ENCODE results near the gene OR7G1.

OR7G1 gene, protein sequence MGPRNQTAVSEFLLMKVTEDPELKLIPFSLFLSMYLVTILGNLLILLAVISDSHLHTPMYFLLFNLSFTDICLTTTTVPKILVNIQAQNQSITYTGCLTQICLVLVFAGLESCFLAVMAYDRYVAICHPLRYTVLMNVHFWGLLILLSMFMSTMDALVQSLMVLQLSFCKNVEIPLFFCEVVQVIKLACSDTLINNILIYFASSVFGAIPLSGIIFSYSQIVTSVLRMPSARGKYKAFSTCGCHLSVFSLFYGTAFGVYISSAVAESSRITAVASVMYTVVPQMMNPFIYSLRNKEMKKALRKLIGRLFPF

DNA sequence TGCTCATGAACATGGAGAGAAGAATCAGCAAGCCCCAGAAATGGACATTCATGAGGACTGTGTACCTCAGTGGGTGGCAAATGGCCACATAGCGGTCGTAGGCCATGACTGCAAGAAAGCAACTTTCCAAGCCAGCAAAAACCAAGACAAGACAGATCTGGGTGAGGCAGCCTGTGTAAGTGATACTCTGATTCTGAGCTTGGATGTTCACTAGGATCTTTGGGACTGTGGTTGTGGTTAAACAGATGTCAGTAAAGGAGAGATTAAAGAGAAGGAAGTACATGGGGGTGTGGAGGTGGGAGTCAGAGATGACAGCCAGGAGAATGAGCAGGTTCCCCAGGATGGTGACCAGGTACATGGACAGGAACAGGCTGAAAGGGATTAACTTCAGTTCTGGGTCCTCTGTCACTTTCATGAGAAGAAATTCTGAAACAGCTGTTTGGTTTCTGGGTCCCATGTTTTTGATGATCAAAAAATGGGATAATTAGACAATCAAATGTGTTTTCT, at the start of gene OR7G1:
TSS of gene OR7G1 (minus strand) at position 457 of the 507 bp plus-strand sequence. CDS start at position 457, 0 bp downstream.
- DNase-seq (ENCODE audit: low spot score), result no peak

DNA sequence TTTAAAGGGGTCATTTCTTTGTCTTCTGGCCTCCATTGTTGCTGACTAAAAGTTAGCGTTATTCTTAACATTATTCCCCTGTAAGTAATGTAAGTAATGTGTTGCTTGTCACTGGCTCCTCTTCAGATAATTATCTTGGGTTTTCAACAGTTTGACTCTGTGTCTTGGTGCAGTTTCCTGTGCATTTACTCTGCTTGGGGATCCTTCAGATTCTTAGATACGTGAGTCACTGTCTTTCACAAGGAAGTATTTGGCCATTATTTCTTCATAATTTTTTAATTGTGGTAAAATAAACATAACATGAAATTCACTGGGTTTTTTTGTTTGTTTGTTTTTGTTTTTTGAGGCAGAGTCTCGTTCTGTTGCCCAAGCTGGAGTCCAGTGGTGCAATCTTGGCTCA, 49.7 kb upstream of the OR7G1 start:
- DNase-seq (ENCODE audit: low spot score), result no peak

DNA sequence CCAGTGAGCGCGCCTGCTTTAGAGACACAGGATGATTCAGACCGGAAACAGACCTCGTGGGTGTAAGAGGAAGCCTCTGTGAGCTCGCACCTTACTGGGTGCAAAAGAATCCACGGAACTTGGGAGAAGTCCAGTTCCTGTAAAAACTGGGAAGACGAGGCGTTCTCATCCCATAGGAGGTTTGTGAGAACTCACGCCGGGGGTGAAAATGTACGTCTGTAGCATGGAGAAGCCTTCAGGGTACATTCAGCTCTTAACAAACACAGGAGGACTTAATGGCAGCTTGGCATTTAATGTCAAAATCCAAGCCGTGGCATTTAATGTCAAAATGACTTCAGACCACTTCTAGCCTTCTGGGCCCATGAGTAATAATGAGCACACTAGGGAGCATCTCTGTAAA, 45.9 kb upstream of the OR7G1 start:
- DNase-seq (ENCODE audit: low spot score), result no peak

DNA sequence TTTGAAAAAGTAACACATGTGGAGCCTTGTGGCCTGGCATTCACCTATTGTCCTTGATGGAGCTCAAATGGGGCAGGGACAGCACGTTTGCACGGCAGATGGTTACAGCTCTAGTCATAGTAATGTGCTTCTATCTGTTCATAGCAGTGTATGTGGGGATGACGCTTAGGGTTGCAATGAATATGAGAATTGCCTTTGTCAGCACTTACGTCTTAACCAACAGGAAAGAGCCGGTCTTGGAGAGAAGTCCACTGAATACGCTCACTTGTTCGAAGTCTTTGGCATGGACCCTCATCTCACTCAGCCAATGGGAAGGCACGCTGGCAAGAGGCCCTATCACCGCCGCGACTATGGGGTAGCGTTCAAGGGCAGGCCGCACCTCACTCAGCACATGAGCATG, 44.3 kb upstream of the OR7G1 start:
- no peak for DNase-seq (ENCODE audit: low spot score)

DNA sequence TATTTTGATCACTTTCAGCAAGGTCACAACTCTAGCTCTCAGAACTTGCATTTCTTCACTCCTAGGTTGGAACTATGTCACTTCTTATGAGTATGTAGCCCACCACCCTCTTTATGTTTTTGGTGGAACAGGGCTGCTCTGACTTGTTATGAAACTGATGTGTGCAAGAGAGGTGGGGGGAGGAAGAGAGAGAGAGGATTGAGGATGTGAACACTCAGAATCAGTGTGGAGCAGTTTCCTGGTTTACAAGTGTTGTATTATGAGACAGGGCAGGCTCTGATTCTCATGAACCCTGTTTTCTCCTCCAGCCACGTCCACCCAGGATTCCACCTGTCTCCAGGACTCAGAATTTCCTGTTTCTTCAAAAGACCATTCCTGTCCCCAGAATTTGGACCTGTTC, 40.7 kb upstream of the OR7G1 start:
- no peak for DNase-seq (ENCODE audit: low spot score)

DNA sequence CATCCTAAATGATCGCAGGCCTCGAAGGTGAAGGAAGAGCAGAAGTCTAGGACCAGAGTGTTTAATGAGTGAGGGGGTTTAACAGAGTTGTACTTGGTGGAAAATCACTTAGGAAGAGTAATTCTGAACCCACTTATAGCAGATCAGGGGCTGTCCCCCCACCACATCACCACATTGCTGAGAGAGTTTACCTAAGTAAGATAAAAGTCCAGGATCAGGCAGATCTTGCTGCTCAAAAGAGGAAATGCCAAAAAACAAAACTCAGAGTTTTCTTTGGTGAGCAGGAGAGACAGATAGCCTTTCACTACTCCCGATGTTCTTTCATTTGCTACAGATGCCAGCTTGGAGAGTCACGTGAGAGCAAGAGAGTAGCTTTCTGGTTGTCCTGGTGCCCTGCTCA, 40.0 kb upstream of the OR7G1 start:
- no peak for DNase-seq (ENCODE audit: low spot score)

DNA sequence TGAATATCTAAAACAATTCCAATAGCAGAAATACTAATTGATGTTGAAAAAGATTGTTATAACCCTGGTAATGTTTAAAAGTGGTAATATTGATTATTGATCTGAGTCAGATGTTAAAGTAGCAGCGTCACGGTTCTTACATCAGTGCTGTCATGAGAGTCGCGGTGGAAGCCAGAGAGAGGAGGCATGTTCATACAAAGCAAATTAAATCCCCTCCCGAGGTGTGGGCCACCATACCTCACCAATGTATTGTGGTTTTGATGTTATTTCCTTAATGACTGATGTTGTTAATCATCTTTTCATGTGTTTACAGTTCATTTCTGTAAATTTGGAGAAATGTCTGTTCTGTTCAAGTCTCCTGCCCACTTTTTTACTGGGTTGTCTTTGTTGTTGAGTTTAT, 35.8 kb upstream of the OR7G1 start:
- DNase-seq (ENCODE audit: low spot score), result no peak

DNA sequence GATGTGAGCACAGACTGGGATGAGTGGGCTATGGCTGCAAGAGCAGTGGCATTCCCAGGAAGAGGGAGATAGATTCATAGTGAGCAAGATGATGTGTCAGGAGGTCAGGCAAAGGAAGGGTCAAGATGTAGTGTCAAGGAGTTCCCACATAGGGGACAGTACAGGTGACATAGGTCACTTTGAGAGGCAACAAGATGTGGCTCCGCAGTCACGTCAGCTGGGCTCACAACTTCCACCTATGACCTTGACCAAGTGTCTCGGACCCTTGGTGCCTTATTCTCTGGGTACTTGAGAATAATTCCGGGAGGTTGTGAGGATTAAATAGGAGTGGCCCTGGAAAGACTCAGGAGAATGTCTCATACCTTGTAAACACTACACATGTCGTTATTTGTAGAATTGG, 35.1 kb upstream of the OR7G1 start:
- DNase-seq (ENCODE audit: low spot score), result no peak

DNA sequence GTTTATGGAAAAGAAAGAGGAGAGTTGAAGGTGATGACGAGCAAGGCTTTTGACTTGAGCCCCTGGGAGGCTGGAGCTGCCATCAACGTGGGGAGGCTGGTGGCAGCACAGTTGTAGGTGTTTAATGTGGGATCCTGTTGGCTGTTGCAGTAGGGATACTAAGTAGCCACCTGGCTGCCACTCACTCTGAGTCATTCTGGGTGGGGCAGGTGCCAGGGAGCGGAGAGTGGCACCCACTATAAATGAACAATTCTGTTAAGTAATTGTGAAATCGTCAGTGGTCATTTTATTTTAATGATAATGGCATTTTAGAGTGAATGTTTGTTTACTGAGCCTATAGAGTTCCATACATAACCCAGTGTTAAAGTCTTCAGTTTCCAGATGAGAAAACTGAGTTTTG, 34.4 kb upstream of the OR7G1 start:
- DNase-seq (ENCODE audit: low spot score), result no peak

DNA sequence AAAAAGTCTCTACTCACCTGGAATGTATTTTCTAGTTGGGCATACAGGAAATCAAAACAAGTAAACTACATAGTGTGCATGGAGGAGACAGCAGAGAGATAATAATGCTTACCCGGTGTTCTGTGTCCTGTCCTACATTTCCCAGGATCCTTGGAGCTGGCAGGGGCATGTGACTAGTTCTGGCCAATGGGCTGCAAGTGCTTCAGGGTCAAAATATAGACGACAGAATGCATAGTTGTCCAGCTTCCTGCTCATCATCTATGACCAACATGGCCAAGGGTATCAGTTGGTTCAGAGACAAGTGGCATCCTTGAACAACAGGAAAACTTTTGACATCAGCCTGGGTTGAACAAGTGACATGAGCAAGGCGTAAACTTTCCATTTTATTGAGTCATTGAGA, 33.1 kb upstream of the OR7G1 start:
- DNase-seq (ENCODE audit: low spot score), result no peak

DNA sequence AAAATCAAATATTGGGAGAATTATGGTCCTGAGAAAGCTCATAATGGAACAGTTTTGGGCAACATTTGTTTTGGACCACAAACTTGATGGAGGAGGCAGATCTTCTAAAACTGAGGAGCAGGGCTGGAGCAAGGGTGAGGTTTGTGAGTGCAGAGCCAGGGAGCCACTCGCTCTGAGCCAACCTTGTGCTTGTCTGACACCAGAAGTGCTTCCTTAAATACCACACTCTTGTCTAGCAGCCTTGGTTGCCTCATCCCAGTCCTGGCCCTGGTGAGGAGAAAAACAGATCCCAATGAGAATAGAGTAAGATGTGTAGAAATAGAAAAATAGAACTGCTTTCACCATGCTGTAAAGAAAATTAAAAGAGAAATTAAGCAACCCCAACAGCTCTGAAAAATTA, 31.3 kb upstream of the OR7G1 start:
- no peak for DNase-seq (ENCODE audit: low spot score)

DNA sequence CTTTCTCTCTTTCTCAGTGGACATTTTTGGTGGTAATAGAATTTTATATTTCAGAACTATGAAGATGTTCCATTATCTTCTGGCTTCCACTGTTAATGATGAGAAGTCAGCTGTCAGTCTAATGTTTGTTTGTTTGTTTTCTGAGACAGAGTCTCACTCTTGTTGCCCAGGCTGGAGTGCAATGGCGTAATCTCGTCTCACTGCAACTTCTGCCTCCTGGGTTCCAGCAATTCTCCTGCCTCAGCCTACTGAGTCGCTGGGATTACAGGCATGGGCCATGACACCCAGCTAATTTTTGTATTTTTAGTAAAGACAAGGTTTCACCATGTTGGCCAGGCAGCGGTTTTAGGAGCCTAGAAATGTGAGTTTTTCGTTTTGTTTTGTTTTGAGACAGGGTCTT, 29.4 kb upstream of the OR7G1 start:
- no peak for DNase-seq (ENCODE audit: low spot score)

DNA sequence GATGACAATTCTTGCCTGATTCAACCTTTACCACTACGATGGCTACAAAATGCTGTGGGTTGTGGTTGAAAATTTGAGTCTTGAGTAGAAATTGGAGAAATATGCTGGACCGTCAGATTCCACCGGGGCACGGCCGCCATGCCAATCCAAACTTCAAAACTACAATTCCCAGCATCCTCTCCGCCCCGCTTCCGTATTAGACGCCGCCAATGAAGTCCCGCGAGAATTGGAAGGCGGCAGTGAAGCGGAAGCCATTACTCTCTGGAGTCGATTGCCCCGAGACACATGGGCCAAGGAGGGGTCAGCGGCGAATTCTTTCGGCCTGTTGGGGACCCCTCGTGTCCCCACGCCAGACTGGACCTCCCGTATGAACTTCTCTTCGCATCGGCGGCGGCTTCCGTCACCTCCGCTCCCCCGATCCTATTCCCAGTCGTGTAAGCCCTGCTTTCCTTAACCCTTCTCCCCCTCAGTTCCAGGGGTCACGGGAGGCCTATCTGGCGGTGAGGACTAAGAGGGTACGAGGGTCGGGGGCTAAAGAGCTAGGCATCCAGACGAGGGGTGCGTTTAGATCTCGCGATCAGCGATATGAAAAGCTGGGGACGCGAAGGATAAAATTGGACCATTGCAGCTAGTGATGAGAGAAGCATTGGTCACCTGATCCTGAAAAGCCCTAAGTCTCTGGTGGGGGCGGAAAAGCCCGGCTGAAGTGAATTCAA, 24.8 kb upstream of the OR7G1 start, which contains the start of gene ZNF317:
TSS of gene ZNF317 (plus strand) at position 239 of the 716 bp plus-strand sequence. CDS start 15,620 bp downstream, outside the sequence.
- peak; percentile 90 for DNase-seq (ENCODE audit: low spot score)

DNA sequence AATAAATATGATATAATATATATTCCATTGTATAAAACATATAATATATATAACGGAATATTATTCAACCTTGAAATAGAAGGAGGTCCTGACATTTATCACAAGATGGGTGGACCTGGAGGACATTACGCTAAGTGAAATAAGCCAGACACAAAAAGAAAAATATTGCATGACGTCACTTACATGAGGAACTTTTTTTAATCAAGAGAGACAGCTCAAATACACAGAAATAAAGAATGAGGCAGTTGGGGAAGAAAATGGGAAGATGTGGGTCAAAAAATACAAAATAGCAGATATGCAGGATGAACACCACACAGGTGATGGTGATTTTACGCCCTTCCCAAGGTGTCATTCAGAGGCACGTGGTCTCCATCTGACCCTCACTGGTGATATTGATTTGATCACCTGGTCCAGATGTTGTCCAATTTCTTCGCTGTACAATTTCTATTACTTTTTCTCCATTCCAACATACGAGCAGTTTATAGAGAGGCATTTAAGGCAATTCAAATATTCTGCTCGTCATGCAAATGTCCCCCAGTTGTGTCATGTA, 24.1 kb upstream of the OR7G1 start:
- DNase-seq (ENCODE audit: low spot score), result no peak

DNA sequence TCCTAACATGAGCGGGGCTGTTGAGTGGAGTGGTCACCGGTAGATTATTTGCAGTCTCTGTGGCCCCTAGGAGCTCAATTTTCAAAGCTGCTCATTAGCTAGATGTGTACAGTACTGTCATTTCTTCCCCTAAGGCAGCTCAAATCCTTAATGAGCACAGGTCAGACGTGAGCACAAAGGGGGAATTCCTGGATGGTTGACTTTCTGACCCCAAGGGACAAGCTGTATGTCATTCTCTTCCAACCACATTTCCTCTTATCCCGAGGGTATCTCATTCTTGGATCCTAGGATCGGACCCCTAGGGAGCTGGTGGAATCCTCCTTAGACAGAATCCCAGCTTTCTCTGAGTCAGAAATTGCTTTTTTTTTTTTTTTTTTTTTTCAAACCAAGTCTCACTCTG, 16.9 kb upstream of the OR7G1 start:
- DNase-seq (ENCODE audit: low spot score), result no peak

DNA sequence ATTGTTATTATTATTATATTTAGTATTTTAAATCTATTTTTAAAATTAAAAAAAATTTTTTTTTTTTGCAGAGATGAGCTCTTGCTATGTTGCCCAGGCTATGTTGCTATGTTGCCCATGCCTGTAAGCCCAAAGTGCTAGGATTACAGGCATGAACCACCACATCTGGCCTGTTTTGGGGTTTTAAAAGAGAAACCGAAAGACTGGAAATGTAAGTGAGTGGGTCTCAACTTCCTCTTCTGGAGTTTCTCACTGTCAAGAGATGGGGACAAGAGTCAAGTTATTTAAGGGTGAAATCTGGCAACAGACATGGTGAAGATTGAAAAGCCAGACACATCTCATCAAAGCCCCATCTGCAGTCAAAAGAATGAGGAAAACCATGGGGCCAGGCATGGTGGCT, 15.4 kb upstream of the OR7G1 start:
- DNase-seq (ENCODE audit: low spot score), result no peak

DNA sequence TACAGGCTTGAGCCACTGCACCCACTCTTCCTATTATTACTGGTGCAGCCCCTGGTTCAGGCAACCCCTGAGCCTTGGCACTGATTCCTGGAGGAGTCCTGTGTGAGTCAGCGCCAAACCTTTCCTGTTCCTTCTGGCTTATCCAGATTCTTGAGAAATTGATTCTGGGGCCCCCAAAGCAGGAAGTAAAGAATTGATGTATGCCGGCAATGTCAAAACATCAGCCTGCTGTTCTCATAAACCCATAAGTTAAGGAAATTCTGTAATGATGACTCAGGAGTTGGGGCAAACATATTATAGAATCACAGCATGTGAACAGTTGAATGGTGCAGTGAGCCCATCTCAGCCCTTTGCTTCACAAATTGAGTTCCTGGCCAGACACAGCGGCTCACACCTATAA, 12.6 kb upstream of the OR7G1 start:
- DNase-seq (ENCODE audit: low spot score), result no peak

DNA sequence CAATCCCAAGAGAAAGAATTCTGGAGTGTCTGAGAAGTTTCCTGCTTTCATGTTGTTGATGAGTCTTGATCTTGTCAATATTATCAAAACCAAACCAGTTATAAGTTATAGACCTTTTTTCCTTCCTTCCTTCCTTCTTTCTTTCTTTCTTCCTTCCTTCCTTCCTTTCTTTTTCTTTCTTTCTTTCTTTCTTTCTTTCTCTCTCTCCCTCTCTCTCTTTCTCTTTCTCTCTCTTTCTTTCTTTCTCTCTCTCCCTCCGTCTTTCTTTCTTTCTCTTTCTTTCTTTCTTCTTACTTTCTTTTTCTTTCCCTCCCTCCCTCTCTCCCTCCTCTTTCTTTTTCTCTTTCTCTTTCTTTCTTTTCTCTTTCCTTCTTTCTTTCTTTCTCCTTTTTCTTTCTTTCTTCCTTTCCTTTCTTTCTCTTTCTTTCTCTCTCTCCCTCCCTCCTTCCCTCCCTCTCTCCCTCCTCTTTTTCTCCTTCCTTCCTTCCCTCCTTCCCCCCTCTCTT, 11.4 kb upstream of the OR7G1 start, which contains the start of gene OR7G3:
TSS of gene OR7G3 (minus strand) at position 51 of the 506 bp plus-strand sequence. CDS start at position 51, 0 bp downstream.
- no peak for DNase-seq (ENCODE audit: low spot score)

DNA sequence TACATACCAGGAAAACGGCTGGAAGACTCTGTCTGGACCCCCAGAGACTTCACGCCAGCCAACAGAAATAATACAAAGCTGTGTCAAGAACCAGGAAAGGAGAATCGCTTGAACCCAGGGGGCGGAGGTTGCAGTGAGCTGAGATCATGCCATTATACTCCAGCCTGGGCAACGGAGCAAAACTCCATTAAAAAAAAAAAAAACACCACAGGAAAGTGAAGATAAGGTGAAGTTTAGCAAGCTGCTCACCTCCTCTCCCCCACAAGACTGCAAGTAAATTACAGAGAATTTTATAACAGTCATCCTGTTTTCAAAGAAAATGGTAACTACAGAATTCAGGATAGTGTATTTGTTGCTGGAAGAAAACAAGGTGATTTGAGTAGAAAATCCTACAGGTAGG, 984 bp upstream of the OR7G1 start:
- no peak for DNase-seq (ENCODE audit: low spot score)

DNA sequence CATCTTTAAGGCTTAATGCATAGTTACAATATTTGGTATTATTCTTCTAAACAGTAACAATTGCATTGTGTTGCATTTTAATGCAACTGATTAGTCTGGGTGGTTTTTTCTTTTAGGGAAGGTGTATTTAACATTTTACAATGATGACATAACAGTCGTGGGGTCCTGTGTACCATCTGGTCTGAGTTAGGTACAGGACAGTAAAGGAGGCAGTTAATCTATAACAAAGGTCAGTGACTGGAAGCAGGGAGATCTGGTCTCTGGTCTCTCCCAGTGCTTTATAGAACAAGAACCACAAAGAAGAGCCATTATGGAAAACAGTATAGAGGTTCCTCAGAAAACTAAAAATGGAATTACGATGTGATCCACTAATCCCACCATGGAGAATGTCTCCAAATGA, 5.6 kb downstream of the OR7G1 start:
- no peak for DNase-seq (ENCODE audit: low spot score)

DNA sequence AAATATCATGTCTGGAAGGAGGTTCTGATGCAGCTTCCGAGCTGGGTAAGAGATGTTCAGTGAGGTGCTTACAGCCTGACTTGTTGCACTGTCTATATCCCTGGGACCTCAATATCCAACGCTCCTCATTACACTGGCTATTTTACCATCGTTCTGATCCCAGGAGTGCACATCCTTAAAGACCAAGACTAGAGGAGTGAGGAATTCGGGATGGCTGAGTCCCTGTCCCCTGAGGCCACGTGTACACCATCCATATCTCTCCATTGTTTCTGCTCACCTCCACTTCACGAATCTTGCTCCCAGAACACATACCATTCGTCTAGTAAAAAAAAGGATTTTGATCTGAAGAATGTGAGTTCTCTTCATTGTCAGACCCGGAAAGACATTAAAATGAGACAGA, 8.2 kb downstream of the OR7G1 start, which contains the start of gene OR7G2:
TSS of gene OR7G2 (minus strand) at position 101 of the 400 bp plus-strand sequence. CDS start 4,232 bp downstream, outside the sequence.
- no peak for DNase-seq (ENCODE audit: low spot score)

DNA sequence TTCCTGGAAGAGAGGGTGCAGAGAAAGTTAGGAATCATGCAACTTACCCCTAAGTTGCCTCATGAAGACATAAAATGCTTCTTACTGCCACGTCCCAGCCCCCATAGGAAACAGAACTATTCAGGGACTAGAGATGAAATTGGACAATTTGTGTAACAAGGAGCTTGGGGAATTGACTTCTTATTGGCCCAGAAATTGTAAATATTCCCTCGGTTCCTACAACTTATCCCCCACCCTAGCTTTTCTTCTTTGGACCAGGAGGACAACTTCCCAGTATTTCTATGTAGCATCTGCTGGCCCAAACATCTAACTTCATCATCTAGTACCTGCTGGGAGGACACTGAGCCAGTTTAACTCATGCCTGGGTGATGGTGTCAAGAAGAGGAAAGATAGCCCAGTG, 28.8 kb downstream of the OR7G1 start, which contains the start of gene OR1M1:
TSS of gene OR1M1 (plus strand) at position 301 of the 400 bp plus-strand sequence. CDS start 6,184 bp downstream, outside the sequence.
- no peak for DNase-seq (ENCODE audit: low spot score)

DNA sequence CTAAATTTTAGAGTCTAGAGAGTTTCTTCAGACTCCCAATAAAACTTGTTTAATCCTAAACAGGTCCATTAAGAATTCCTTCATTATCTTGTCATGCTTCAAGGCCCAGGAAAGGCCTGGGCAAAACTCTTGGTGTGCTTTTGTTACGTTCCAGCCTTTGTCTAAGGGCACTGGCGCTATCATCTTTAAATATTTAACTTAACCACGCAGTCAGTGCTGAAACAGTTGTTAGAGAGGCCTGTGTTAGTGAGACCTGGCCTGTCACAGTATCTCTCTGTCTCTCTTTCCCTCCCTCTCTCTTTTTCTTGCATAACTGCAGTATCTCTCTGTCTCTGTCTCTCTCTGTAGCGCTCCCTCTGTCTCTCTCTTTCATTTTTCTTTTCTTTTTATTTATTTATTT, 36.9 kb downstream of the OR7G1 start:
- no peak for DNase-seq (ENCODE audit: low spot score)
